ENCODE data around the gene MRPL19.

The MRPL19 gene

DNA sequence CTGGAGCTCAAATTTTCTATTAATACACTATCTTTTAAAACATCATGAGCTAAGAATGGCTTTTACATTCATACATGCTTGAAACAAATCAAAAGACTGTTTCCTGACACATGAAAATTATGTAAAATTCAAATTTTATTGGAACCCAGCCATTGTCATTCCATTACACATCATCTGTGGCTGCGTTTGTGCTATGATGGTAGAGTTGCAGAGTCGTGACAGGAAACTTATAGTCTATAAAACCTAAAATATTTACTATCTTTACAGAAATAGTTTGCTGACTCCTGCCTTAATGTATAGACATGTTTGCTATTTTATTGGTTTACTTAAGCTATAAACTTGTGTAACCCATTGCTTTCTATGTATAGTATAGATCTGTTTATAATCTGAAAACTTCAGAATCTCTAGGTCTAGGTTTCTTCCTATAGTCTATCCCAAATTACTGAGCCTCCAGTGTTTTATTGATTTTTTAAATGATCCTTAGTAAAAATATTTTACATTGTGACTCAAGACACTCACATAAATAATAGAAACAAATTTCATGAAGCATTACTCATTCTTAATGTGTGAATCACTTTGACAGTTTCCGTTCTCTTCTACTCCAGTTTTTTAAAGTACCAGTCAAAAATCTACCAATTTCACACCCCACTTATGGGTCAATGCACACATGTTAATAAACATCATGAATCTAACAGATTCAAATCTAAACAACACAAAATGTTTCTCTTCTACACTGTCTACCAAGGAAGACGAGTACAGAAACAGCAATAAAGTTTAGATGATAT lies 26.4 kb upstream of the MRPL19 start:
- no peak for TF ChIP-seq CTCF (IDR thresholded peaks at IDR 0.05)

GRCh38 chr2:75621228-75621627 lies 25.4 kb upstream of the MRPL19 start:
- no peak for TF ChIP-seq CTCF (IDR thresholded peaks at IDR 0.05)

- TF ChIP-seq CTCF (IDR thresholded peaks at IDR 0.05), result no peak
These were observed 24.1 kb upstream of the MRPL19 start for GRCh38 chr2:75622500-75622899.

- TF ChIP-seq CTCF (IDR thresholded peaks at IDR 0.05), result no peak
These were observed 23.7 kb upstream of the MRPL19 start for GRCh38 chr2:75622929-75623328.

GRCh38 chr2:75627902-75628504 lies 18.6 kb upstream of the MRPL19 start:
- peak; percentile 84 for TF ChIP-seq CTCF (IDR thresholded peaks at IDR 0.05)

DNA sequence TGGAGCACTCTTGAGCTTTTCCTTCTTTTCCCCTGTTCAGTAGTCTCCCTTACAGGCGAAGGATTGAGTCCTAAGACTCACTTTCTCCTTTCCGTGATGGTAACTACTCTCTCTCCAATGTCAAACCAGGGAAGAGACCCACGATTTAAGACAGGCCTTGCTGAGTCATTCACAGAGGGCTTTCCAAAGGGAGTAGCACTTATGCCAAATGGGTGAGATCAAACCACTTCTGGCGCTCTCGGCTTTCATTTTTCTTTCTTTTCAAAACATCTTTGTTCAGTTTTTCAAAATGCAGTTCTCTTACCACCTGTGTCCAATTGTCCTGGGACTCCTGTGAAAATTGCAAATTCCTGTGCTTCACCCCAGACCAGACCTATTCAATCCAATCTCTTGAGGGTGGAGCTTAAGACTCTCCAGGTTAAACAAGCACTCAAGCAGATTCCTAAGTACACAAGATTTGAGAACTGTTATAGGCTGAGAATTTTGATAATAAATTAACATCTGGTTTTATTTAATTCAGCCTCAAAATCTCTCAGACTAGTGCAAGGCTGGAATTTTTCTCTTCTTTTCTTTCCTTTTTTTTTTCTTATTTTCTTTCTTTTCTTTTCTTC lies 14.4 kb upstream of the MRPL19 start:
- no peak for TF ChIP-seq CTCF (IDR thresholded peaks at IDR 0.05)

DNA sequence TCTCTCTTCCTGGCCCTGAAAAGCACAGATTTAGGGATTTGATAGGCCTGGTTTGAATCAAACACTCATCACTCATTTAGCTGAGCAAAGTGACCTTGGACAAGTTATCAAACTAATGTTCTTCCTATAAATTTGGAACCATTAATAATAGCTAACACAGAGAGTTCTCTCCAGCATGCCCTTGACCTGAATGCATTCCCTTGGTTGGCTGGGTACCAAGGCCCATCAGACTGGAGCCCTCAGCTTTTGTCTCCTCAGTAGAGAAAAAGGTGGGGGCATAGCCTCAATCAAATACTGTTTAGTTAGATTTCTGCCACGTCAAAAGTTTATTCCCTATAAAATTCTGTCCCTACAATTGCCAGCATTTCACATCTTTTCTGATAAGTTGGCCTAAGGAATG lies 13.8 kb upstream of the MRPL19 start:
- no peak for TF ChIP-seq CTCF (IDR thresholded peaks at IDR 0.05)

Measured in LNCAP (cell line).